ENCODE results near the gene SPINK14.

- TF ChIP-seq CTCF (IDR thresholded peaks at IDR 0.05) = no peak
- no peak for TF ChIP-seq ZFX (IDR thresholded peaks at IDR 0.05; ENCODE audit: borderline replicate concordance)
Measured at GRCh38 chr5:148176480-148176879, 8.1 kb downstream of the SPINK14 start.
